GM18873 (cell line): ENCODE measurements around the gene NME8.

Experiments used
- ATAC-seq: cut with Tn5 transposase; IDR thresholded peaks from one replicate; pipeline ENCODE4 v1.9.1; 2021; ENCODE audit warnings: mild to moderate bottlenecking, moderate library complexity, moderate number of reproducible peaks; ENCODE audit not compliant: unreplicated experiment, low FRiP score

NME8 gene

DNA sequence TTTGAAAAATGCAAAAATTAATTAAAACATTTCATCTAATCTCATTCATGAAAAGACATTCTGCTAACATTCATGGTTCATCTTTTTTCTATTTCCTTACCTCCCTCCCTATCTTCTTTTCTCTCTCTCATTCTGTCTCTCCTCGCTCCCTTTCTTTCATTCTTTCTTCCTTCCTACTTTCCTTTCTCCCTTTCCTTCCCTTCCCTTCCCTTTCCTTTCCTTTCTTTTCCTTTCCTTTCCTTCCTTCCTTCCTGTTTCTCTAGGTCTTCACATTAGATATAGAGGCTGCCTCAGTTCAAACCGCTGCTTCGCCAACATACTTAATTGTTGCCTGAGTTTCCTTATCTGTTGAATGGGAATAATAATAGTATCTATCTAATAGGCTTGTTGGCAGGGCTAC lies 46.3 kb downstream of the NME8 start:
- no peak for ATAC-seq

DNA sequence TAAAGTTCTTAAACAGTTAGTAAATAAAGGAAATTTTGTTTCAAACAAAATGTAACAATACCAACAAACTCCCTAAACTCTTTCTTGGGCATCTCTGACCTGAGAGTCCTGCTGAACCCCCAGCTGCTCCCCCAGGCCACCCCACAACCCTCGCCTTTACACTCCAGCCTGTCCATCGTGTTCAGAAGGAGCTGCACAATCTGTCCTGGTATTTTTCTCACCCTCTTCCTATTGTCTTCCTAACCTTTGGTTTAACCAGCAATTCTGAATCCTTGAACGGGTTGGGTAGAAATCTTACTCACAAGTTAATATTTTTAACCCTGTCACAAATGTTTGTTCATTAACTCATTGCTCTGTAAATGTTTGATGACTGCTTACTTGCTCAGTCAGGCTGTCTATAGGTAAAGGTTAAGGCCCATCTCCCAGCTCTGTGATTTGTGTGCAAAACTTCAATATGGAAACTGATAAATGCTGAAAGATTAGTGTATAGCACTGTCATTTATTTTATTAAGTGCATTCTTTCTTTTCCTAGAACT lies 51.4 kb downstream of the NME8 start:
- no peak for ATAC-seq

DNA sequence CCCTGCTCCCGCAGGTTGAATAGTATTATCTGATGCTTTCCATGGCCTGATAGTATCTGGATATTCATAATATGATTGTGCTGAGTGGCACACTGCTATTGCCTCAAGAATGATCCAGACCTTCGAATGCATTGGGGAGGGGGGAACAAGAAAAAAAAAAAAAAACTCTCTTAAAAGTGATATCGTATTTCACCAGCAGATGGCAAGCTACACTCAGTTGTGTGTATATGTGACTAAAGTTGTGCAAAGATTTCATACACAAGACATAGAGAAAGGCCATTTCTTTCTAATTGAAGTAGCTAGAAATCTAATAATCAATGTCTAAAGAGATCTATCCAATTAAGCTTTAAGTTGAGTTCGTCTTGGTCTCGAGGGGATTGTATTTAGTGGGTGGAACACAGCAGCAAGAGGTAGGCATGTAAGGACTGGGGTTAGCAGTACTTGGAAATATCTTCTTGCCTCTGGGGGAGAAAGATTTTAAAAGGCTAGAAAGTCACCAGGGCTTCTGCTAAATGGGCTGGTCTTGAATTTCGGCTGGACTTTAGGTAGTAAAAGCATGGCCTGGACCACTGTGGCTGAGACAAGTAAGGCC lies 52.9 kb downstream of the NME8 start:
- no peak for ATAC-seq

DNA sequence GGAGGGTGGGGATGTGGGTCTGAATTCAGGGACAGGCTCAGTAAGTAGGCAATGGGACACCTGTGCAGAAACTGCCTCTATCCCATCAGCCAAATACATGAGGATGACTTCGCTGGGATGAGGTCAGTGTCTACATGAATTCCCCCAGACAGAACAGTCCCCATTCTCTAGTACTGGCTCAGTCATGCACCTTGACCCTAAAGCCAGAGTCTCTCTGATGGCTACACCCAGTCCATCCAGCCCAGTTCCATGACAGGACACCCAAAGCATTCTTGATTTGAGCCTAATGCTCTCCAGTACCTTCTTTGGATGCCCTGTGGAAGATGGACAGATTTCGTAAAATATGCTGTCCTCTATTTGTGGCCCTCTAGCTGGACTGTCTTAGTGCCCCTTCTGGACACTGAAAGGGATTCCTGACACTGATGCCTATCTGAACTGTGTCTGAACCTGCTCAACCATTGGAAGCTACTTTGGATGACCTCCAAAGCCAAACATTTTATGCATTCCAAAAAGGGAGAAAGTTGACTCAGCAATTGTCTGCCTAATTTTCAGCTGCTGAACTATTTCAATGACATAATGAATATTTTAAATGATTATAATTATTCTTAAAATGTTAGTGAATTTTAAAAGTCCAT lies 53.6 kb downstream of the NME8 start:
- no peak for ATAC-seq

DNA sequence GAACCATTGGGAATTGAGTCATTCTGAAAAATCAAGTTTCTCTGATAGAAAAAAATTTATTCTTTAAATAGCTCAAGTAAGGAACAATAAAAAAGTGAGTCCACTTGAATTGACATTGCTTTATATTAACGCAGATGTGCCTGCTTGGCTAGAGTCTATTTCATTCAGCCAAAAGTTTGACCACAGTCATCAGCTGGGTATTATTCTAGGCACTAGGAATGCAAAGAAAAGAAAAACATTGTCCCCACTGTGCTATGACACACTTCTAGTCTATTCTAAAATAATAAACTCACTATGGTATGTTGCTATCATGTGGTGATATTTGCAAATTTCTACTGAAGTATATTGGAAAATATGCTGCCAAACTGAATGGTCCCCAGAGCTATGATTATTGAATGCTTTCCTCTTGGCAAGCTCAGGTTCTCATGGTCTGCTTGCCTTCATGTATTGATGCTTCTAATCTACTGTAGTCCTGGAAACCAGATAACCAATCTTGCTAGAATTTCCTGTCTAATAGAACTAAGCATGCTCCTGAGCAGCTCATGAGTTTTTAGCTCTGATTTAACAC lies 59.9 kb downstream of the NME8 start:
- no peak for ATAC-seq

DNA sequence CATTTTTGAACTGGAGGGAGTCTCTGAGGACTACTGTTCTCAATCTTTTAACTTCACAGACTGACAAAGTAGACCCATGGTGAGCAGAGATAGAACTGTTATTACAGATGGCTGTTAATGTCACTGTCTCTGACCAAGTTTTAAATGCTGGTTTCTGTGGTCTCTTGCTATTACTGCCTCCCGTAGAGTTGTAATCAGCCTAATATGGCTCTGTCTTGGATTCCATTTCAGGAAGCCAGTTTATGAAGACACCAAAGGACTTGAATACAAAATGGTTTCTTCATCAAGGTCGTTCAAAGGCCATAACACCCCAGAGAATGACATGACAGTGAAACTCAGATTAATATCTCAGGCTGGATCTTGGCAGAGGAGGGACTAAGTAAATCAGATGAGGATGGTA lies 64.4 kb downstream of the NME8 start:
- ATAC-seq: no peak

DNA sequence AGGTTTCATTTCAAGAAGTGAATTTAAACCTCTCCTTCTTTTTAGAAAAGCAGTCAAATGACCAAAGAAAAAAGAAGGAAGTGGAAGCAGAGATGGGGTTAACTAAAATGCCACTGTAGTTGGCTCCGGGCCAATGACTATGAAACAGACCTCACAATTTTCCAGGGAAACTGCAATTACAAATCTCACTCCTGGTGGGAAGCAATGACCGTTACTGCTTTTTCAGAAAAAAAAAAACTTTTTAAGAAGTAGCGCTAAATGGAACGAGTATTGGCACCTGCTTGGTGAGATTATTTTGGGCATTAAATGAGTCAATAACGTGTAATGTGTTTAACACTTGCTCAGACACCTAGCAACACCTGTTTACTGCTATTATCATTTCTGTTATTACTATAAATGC lies 67.0 kb downstream of the NME8 start:
- no peak for ATAC-seq

DNA sequence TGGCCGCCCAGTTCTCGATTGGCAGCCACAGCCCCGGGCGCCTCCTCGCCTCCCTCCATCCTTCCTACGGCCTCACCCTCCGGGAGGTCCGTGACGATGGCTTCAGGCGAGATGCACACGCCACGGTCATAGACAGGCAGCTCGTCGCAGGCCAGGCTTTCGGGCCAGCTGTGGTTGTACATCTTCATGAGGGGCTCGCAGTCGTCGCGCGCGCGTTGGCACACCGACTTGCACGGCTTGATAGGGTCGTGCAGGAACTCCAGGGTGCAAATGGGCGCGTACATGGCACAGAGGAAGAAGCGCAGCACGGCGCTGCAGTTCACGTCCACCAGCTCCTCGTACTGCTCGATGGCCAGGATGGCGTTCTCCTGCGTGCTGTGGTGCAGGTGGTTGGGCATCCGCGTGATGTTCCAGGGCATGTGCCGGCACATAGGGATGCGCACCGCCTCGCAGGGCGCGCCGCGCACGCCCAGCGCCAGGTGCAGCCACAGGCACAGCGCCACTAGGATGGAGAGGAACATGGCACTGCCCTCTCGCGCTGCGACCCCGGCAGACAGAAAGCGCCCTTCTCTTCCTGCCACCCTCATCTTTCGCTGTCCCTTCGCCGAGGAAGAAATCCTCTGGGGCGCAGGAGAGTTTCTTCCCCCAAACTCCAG lies 67.7 kb downstream of the NME8 start:
- no peak for ATAC-seq

DNA sequence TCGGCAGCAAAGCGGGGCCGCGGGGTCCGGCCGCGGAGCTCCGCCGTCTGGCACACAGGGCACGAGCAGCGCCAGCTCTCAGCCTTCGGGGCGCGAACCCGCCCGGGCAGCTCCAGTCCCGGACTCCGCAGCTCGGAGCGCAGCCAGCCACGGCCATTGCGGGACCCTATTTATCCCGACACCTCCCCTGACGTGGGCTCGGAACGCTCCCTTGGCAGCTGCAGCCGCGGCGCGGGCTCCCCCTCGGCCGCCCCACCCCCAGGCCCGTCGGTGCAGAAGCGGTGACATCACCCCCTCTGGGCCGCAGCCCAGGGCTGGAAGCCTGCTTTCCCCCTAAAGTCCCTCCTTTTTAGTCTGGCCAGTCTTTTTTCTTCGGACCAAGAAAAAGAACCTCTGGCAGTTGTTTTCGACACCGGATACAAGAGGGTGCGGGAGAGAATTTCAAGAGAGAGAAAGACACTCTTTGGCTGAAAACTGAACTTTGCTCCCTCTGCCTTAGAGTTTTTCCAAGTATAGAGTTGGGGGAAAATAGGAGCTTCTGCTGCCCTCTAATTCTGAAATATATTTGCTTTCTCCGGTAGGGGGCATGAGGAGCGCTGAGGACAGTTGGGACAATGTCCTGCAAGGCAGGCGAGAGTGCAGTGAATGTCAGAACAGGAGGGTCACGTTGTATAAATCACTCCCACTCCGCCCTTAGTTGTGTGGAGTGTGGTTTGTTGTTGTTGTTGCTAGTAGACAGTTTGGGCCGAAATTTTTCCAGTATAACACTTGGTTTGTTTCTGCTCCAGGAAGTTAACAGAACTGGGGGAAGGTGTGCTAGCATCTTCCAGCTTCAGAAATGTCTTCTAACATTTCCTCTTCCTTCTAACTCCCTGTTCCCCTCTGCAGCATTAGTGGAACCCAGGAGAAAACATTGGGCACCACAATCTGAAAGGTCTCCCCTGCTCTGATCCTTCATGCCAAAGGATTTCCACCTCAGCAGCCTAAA lies 68.6 kb downstream of the NME8 start, which contains the start of gene SFRP4:
TSS of gene SFRP4 (minus strand) at position 145 of the 988 bp plus-strand sequence. CDS start 280 bp downstream, outside the sequence.
- no peak for ATAC-seq

DNA sequence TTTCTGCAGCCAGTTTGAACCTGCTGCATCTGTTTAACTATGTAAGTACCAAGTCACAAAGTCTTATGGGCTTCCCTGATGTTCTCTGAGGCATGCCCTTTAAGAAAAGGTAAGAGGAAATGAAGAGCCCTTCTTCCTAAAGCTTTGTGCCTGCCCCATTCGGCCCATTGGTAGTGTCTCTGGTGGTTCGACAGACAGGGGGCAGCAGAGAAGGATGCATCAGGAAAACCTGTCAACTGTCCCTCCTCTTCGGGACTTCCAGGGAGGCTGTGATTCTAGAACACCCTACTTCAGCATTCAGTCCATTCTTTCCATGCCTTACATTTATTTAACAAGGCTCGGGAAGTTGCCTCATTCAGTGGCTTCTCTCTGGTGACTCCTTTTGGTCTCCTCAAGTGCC lies 70.1 kb downstream of the NME8 start:
- ATAC-seq: no peak

DNA sequence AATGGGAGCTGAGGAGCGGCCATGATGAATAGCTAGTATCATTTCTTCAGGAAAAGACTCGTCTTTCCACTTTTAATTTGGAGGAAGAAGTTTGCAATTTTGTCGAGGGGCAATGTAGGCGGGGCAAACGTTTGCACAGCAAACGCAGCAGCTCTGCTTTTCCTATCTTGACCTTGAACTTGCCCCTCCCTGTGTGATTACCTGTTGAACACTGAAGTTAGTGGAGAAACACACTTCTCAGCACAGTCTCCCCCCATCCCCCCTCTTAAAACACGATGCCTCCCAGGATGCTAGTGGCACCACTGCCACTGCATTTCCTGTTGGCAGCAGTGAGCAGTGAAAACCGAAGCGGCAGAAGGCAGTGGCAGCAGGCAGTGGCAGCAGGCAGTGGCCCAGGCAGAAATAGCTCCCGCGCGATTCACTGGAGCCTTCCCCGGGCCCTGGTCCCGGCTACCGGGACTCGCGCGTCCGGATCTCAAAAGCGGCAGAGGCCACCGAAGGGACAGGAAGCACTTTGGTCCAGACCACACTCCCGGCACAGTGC lies 72.0 kb downstream of the NME8 start, which contains the start of gene EPDR1:
TSS of gene EPDR1 (plus strand) at position 336 of the 544 bp plus-strand sequence. CDS start 300 bp downstream, outside the sequence.
- peak; percentile 46 for ATAC-seq

DNA sequence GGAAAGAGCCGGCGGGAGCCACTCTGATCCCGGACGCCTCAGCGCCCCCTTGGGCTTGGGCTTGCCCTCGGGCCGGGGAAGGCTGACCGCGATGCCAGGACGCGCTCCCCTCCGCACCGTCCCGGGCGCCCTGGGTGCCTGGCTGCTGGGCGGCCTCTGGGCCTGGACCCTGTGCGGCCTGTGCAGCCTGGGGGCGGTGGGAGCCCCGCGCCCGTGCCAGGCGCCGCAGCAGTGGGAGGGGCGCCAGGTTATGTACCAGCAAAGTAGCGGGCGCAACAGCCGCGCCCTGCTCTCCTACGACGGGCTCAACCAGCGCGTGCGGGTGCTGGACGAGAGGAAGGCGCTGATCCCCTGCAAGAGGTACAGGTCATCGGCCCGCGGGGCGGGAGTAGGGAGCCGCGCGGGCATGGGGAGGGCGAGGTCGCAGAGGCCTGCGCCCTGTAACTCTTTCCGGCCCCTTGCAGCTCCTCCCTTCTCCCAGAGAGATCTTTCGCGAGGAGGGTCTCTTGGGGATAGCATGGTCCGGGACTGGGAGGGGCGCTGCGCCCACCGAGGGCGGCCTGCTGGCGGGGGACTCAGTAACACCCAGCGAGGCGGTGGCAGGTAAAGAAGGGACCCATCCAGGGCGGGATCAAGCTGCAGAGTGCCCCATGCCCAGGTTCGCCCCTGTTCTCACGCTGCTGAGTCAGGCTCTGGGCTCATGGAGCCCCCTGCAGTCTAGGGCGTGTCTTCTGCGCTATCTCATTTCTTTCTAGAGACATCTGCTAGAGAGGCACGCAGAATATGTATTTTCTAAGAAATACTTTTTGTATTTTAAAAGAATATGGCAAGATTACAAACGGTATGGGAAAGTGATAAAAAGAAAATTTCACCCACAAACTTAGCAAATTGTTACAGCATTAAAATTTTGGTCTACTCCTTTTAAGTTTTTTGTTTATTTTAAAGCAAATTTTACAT lies 72.7 kb downstream of the NME8 start:
- ATAC-seq: peak; percentile 27

DNA sequence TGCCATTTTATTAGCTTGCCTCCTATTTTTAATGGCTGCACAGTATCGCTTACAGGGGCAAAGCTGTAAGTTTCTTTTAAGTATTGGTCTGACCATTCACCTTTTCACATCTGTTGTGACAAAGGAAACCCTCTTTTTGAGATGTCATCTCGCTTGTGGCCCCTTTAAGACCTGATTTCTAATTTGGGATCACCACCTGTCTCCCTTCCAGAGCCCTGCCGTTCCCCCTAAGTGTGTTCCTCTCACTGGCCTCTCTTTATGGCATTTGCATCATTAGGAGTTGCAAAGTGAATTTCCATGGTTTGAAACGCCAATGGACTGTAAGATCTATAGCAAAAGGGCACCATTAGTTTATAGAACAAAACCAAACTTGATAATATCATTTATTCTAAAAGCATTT lies 73.5 kb downstream of the NME8 start:
- no peak for ATAC-seq

DNA sequence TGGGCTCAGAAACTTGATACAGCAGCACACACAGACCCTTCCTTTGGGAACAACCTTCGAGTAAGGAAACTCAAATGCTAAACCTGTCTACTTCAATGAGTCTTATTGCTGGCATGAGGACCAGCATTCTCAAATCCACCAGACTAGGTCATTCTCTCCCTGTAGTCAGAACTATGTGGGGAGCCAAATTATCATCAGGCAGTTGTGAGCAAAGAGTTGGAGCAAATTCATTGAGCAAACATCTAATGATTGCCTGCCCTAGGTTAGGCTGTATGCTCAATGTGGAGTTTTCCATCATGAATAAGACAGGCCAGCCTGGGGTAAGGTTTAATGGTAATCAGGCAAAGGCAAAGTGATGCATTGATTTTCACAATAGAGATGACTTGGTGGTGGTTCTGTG lies 75.6 kb downstream of the NME8 start:
- no peak for ATAC-seq

DNA sequence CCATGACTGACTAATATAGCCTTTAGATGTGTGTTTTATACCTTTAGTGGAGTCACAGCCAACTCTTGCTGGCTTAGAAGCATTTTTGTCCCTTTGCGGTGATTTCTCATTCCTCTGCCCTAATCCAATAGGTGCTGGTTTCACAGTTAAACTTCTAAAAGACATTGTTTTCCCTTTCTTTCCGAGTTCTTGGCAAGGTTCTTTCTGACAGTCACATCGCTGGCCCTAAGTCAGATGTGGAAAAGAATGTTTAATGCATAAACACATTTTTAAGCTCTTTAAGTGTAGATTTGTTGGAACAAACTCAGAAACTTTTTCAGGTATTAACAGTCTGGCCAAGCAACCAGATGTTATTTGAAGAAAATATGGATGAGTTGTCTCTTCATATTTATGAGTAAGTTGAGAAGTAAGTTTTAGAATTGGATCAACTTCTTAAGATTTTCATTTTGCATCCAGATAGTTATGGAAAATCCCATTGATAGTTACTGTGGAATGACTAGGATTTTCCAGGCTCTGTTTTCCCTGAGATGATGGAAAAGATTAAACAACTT lies 76.2 kb downstream of the NME8 start:
- no peak for ATAC-seq

DNA sequence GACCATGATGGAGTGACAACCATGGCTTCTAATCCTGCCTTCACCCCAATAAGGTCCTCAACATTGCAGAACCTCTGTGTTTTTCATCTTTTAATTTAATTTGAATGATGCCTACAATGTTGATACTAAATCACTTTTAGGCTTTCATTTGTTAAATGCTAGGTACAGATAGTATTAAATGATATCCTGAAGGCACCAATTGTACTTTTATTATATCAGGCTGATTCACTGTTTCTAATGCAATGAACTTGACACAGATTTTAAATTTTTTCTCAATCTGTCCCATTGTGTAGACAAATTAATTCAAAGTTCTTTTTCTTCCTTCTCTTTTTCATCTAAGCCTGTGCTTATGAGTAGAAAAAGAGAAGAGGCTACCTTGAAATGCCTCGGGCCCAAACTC lies 77.2 kb downstream of the NME8 start:
- ATAC-seq: no peak

DNA sequence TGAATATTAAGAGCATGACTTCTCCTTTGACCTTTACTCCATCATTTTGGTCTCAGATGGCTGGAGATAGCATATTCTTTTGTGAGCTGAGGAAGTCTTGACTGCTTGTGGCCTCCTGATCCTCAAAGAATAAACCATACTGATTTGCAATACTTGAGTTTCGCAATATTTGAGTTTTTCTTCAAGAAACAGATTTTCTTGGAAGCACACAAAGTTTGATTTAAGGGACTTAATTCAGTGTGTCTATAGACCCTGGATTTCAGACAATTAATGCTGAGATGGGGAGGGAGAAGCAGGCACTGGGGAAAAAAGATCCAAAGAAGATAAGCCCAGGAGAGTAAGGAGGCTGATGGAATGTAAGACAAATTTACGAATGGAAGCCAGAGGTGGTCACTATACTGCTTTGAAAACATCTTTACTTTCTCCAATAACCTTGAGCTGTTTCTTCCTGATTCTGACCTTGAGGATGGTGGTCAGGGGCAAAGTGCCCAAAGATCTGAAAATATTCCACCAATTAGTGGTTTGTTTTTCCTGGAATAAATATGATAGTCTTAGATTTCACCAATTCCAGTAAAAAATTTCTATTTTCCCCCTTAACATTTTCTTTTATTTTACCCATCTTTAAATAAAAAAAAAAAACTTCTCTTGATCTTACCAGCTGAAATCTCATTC lies 79.5 kb downstream of the NME8 start:
- ATAC-seq: no peak

DNA sequence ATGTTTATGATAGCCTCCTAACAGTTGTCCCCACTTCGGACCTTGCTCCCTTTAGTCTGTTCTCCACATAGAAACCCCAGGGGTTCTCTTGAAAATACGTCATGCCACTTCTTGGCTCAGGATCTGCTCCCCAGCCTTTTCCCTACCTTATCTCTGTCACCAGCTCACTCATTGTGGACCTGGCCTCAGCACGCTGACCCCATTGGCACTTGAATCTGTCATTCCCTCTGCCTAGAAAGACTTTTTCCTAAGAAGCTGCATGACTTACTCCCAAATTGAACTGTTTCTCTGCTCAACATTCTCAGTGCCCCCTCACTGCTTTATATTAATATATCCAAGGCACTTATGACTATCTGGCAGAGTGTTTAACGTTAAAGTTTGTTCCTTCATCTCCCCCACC lies 80.5 kb downstream of the NME8 start:
- no peak for ATAC-seq
